HG02852 (cell line): Measurements from ENCODE around the gene STX16.

Experiments
- ATAC-seq: cut with Tn5 transposase; IDR thresholded peaks from one replicate; pipeline ENCODE4 v1.9.1; 2021; ENCODE audit warnings: mild to moderate bottlenecking, moderate library complexity; ENCODE audit not compliant: unreplicated experiment

STX16 gene

GRCh38 chr20:58709013-58709702, 58.1 kb downstream of the STX16 start:
- no peak for ATAC-seq

DNA sequence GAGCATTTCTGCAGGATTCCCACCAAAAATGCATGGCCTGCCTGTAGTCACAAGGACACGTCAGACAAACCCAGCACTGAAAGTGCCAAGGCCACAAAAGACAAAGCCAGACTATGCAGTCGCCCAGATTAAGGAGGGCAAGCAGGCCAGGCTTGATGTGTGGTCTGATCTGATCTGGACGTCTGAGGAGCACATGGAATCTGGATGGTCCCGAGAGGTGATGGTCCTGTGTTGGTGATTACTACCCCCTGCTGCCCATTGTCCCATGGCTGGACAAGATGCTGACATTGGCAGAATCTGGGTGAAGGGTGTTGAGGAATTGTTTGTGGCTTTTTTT, 58.6 kb downstream of the STX16 start:
- ATAC-seq, result no peak

GRCh38 chr20:58710481-58711265, 59.6 kb downstream of the STX16 start:
- ATAC-seq, result no peak

GRCh38 chr20:58711266-58712051, 60.4 kb downstream of the STX16 start:
- no peak for ATAC-seq

DNA sequence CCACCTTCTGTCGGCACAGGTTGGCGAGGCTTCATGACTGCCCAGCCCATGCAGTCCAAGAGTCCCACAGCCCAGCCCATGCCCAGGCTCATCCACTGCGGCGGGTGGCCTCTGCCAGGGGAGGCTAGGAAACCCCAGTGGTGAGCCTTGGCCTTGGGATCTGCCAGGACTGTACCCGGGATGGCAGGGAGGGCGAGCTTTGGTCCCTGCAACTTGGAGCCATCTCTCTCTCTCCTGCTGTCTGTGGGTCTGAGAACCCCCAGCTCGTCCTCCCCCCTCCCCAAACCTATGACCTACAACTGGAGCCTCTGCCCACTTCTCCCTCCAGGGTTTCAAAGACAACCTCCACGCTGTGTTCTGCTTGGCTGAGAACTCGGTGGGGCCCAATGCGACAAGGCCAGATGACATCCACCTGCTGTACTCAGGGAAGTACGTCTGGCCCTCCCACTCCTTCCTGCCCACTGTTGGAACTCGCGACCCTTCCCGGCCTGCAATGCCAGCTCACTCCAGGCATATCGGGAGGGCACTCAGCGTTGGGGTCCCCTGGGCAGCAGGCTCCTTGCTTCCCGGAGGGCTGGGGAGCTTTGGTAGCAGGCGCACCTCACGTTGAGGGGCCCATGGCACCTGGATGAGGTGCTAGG, 61.2 kb downstream of the STX16 start:
- no peak for ATAC-seq

DNA sequence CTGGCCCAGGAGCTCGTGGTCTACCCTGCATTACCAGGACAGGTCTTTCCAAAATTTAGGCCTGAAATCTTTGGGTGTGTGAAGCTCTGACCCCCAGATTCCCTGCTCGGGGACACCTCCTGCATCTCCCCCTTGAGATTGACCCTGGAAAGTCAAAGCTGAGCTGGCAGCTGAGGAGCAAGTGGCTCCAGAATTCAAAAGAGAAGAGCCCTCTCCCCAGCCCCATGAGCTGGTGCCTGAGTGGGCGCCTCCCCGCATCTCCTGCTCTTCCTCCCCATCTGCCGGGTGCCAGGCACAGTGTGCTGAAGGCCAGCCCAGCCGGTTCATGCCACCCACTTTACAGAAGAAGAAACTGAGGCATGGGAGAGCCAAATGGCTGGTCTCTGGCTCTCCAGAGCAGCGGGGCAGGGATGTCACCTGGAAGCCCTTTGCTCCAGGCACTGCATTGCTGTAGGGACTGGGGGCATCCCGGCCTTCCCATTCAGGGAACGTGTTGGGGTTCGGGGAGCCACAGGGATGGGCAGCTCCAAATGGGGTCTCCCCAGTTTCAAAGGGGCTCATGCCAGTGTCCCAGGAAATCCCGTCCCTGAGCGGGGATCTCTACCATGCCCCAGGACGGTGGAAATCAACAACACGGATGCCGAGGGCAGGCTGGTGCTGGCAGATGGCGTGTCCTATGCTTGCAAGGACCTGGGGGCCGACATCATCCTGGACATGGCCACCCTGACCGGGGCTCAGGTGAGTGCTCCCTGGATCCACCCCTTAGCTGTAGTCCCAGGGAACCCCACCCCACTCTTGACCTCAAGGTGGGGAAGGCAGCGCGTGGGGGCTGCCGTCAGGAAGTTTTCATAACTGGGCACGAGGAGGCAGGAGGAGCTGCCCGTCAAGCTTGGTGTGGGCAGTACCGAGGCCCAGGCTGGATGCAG, 62.0 kb downstream of the STX16 start:
- no peak for ATAC-seq

- no peak for ATAC-seq
These were observed 62.8 kb downstream of the STX16 start for GRCh38 chr20:58713801-58714339.

GRCh38 chr20:58714340-58714922, 63.3 kb downstream of the STX16 start:
- no peak for ATAC-seq

- ATAC-seq, result no peak
These were observed 63.9 kb downstream of the STX16 start for GRCh38 chr20:58714923-58715351.

DNA sequence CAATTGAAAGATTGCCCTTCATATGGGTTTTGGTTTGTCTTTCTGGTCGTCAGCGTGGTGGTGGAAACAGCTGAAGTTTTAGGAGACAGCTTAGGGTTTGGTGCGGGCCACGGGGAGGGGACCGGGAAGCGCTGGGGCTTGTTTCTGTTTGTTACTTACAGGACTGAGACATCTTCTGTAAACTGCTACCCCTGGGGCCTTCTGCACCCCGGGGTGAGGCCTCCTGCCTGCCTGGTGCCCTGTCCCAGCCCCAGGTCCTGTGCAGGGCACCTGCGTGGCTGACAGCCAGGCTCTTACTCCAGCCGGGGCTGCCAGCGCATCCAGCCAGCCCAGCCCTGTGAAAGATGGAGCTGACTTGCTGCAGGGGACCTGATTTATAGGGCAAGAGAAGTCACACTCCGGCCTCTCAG, 64.3 kb downstream of the STX16 start:
- ATAC-seq, result no peak

DNA sequence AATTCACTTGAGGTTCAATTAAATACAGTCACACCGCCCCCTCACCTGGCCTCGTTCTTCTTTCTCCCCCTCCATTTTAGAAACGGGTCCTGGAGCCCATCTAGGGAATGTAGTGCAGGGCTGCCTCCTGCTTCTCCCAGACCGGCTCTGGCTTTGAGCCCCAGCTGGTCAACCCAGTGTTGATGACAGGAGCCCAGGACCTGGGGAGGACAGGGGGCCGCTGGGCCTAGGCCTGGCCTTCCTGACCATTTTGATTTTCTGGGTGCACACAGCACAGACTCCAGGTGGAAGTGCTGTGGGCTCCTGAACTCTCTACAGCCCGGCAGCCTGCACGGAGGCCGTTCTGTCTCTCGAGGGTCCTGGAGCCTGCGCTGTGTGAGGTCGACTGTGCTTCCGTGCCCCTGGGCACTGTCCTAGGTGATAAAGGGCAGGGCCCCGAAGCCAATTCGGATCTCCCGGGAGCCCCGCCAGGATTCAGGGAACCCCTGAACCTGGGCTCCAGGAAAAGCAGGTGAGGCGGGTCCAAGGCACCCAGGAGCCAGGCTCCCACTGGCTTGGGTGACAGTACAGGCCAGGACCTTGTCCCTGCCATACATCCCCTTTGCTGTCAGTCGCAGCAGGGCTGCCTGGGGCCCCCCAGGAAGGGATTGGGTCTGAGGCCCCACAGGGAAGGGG, 64.9 kb downstream of the STX16 start:
- no peak for ATAC-seq

DNA sequence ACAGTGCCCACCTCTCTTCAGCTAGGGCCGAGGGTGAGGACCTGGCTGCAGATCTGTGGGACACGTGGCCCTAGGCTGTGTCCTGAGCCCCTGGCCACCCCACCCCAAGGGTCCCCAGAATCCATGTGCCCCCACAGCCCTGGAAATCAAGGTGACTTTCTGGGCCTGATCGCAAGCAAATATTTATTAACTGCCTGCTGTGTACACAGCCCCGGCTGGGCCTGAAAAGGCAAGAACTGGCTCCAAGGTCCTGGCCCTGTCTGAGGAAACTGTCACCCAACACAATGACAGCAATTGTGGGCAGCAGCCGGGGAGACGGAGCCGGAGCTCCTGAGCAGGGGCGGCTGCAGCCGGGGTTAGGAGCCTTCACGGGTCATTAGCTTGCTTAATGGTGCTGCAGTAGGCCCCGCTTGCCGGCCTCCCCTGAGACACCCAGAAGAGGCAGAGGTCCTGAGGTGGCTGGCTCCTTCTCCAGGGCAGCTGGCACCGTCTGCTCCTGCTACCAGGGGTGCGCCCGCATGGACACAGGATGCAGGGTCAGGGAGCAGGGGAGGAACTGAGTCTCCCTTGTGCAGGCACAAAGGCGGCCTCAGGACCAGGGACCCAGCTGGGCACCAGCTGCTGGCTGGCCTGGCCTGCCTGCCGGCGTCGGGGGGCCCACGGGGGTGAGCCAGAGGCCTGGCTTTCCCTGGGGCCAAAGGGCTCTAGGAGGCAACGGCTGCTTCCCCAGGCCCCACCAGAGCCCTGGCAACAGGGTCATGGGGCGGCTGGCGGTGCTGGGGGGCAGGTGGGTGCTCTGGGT, 65.6 kb downstream of the STX16 start:
- no peak for ATAC-seq

GRCh38 chr20:58717278-58718091, 66.4 kb downstream of the STX16 start:
- ATAC-seq, result no peak

DNA sequence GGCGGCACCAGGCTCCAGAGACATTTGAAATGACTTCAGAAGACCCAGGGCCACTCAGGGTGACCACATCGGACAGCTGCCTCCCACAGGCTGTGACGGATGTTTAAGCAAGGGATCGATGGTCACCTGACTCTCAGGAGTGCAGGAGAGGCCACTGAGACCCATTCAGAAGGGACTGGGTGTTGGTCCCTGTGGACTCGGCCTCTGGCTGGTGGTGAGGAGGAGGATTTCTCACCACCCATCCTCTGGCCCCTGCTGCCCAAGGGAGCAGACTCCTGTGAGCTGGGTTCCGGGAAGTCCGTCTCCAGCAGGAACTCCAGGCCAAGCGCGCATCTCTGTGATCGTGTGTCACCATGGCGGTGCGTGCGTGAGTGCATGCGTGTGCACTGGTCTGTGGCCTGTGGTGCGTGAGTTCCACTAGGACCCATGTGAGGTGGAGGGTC, 67.1 kb downstream of the STX16 start:
- ATAC-seq, result no peak

DNA sequence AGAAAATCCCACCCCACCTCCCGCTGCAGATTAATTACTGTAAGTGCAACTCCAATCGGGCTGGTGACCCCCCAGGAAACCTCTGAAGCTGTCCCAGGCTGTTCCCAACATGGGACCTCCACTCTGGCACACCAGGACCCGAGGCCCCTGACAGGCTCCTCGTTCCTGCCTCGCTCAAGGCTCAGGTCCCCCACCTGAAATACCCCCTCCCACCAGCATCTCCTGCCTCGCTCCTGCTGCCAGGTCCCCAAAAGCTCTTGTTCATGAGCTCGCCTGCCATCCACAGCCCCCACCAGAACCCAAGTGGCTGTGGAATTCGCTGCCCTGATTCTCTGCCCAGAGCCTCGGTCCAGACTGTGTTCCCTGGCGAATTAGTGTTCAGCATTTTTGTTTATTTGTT, 67.6 kb downstream of the STX16 start:
- no peak for ATAC-seq

DNA sequence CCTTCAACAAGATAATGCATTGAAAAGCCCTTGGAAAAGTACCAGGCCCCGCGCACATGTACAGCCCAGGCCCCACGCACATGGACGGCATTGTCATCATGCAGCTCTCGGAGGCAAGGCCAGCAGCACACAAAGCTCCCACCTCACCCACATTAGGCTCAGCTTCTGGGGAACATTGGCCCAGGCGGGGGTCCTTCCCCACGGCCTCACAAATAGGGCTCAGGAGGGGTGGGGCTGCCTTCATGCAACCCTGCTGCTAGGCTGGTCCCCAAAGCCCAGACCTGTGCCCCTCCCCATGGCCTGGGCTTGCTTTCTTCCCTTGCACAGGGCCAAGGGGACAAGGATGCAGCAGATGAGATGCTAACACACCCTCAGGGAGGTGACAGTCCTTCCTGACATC, 68.2 kb downstream of the STX16 start:
- no peak for ATAC-seq

GRCh38 chr20:58719971-58720371, 68.9 kb downstream of the STX16 start:
- no peak for ATAC-seq
